K562 (cell line): ENCODE data around the gene CABLES1. TPM values are rescaled to one million over a fixed set of nuclear protein-coding genes. Genes with fewer than 3 reads are reported as not detected.
"Not testable (repeated sequence)": the region's sequence is repeated elsewhere in the genome, so short reads cannot be mapped to it uniquely, and the experiment has no call there.

ENCODE experiments used
- ATAC-seq: fragments of 200-7000 bp; cut with Tn5 transposase; 3 replicates; pipeline ENCODE4 v1.9.1; 2020; ENCODE audit warnings: moderate library complexity
- BruUV-seq: library from RNA; stranded (reverse); fragments of 400-500 nt; replicated peaks from 2 replicates; lab custom pipeline; 2021; lab: Mats Ljungman, UMichigan
- CTCF ChIA-PET: fragments of 300-600 bp; formaldehyde crosslinking; extraction: SDS; loops from one replicate; lab custom pipeline; 2021; ENCODE audit warnings: low intra/inter-chr PET ratio; lab: Yijun Ruan, JAX
- POLR2A ChIA-PET: fragments of 300-600, 350-650 bp; sonication (Branson Sonifier 250); formaldehyde crosslinking; extraction: SDS; loops from one replicate; lab custom pipeline; 2021; ENCODE audit warnings: antibody characterized with exemption, inconsistent platforms; lab: Yijun Ruan, JAX
- DNase-seq, 4 experiments: peaks; one replicate each; pipeline versions ENCODE4 v3.0.0 to v3.0.0-alpha.2; 2011 to 2018; ENCODE audit warnings: low spot score in 3 of 4, mixed read lengths in 3 of 4; ENCODE audit errors: extremely low read depth in 1 of 4
- FAIRE-seq: peaks from 2 replicates; lab custom pipeline; 2011; peaks lifted over from hg19 to GRCh38; lab: Jason Lieb, UNC
- H2AFZ ChIP-seq: 2 replicates; pipeline ENCODE4 v1.6.0; 2011; ENCODE audit warnings: low read depth, low read length, control low read depth, inconsistent platforms
- H3K27ac ChIP-seq: fragments of 200-600 bp; 3 replicates; pipeline ENCODE4 v1.8.0; 2011; ENCODE audit warnings: low read depth, mild to moderate bottlenecking, control low read depth, inconsistent platforms, low read length, moderate library complexity, mixed read lengths; ENCODE audit errors: extremely low read depth
- H3K27me3 ChIP-seq, 2 experiments: fragments of 300-600 bp in 1 of 2; 2 replicates in 1 of 2; 3 replicates in 1 of 2; pipeline versions ENCODE4 v1.6.0 to v1.8.0; 2011; ENCODE audit warnings: inconsistent platforms in 2 of 2, low read length in 2 of 2, mild to moderate bottlenecking in 1 of 2, mixed read lengths in 1 of 2, moderate library complexity in 1 of 2; ENCODE audit not compliant: control insufficient read depth in 2 of 2, insufficient read depth in 2 of 2
- H3K36me3 ChIP-seq: fragments of 300-600 bp; 3 replicates; pipeline ENCODE4 v1.8.0; 2011; ENCODE audit warnings: mild to moderate bottlenecking, low read length, inconsistent platforms; ENCODE audit not compliant: control insufficient read depth, insufficient read depth
- H3K4me1 ChIP-seq, 2 experiments: fragments of 200-600 bp in 1 of 2; replicated peaks in 1 of 2; 2 replicates in 1 of 2; 3 replicates in 1 of 2; pipeline versions ENCODE4 v1.5.1 to v1.8.0; 2011; ENCODE audit warnings: inconsistent platforms in 2 of 2, low read length in 2 of 2, mild to moderate bottlenecking in 1 of 2, mixed read lengths in 1 of 2, moderate library complexity in 1 of 2; ENCODE audit not compliant: control insufficient read depth in 2 of 2, insufficient read depth in 2 of 2
- H3K4me2 ChIP-seq: 2 replicates; pipeline ENCODE4 v1.6.1; 2011; ENCODE audit warnings: low read length, control low read depth, inconsistent platforms, mixed read lengths; ENCODE audit not compliant: insufficient read depth
- H3K4me3 ChIP-seq: fragments of 200-600 bp; sonication (generic), shearing (Covaris generic); 2 replicates; pipeline ENCODE4 v1.5.1; 2016; ENCODE audit warnings: control low read depth, inconsistent platforms
- H3K79me2 ChIP-seq: fragments of 200-600 bp; 3 replicates; pipeline ENCODE4 v1.8.0; 2011; ENCODE audit warnings: low read length, inconsistent platforms; ENCODE audit not compliant: control insufficient read depth, insufficient read depth
- H3K9ac ChIP-seq, 2 experiments: 2 replicates each; pipeline versions ENCODE4 v1.6.0 to v1.6.1; 2011; ENCODE audit warnings: low read depth in 2 of 2, low read length in 2 of 2, control low read depth in 1 of 2, inconsistent platforms in 1 of 2, mild to moderate bottlenecking in 1 of 2, mixed read lengths in 1 of 2; ENCODE audit not compliant: insufficient read depth in 1 of 2
- H3K9me1 ChIP-seq: one replicate; pipeline ENCODE4 v1.6.0; 2011; ENCODE audit warnings: inconsistent platforms, mild to moderate bottlenecking, low read length, moderate library complexity; ENCODE audit not compliant: control insufficient read depth, insufficient read depth
- H3K9me3 ChIP-seq: replicated peaks from 2 replicates; pipeline ENCODE4 v1.5.1; 2011; ENCODE audit warnings: low read depth, low read length, inconsistent platforms; ENCODE audit not compliant: control insufficient read depth, insufficient read depth
- H4K20me1 ChIP-seq: replicated peaks from 2 replicates; pipeline ENCODE4 v1.6.1; 2011; ENCODE audit warnings: low read length, inconsistent platforms, mixed read lengths; ENCODE audit not compliant: control insufficient read depth, insufficient read depth
- CEBPB ChIP-seq: fragments of 450-650 bp; IDR thresholded peaks from 2 replicates; pipeline ENCODE4 v1.6.1; 2016; ENCODE audit warnings: missing genetic modification characterization, missing compliant biosample characterization
- CEBPG ChIP-seq, 3 experiments: fragments of 200-800 bp in 1 of 3; sonication (Bioruptor generic) in 1 of 3; sonication (generic) in 1 of 3; formaldehyde crosslinking in 1 of 3; IDR thresholded peaks in 2 of 3; conservative IDR thresholded peaks in 1 of 3; 2 replicates each; pipeline versions ENCODE4 v1.6.1 to v1.8.0; 2016 to 2022; ENCODE audit warnings: missing compliant biosample characterization in 2 of 3, missing genetic modification characterization in 2 of 3, mild to moderate bottlenecking in 1 of 3, missing genetic modification reagents in 1 of 3
- GTF2E2 ChIP-seq: fragments of 200-800 bp; sonication (Bioruptor generic); IDR thresholded peaks from 2 replicates; pipeline ENCODE4 v1.6.1; 2016; ENCODE audit warnings: missing genetic modification characterization, missing compliant biosample characterization
- ZNF121 ChIP-seq: sonication (generic); formaldehyde crosslinking; conservative IDR thresholded peaks from 2 replicates; pipeline ENCODE4 v1.8.0; 2022; ENCODE audit warnings: missing genetic modification reagents
- ZNF217 ChIP-seq: sonication (generic); formaldehyde crosslinking; IDR thresholded peaks from 2 replicates; pipeline ENCODE4 v1.8.0; 2022; ENCODE audit warnings: mild to moderate bottlenecking, missing genetic modification reagents
- WGBS: fragments of 100-300 bp; shearing (Covaris generic); methylation state at CpG from one replicate; pipeline ENCODE4 v1.1.6; 2016; ENCODE audit warnings: low coverage, mixed read lengths; ENCODE audit not compliant: insufficient coverage; ENCODE audit errors: missing lambda C conversion rate; 5-methylcytosine and 5-hydroxymethylcytosine counted together
- in situ Hi-C: fragments of 300-500 bp; cut with MboI; formaldehyde crosslinking; loops from 4 replicates; pipeline ENCODE4 v1.15.0; 2018; ENCODE audit warnings: inconsistent platforms, mixed read lengths
- intact Hi-C: fragments of 100-400 bp; cut with micrococcal nuclease; formaldehyde crosslinking; loops from 2 replicates; pipeline ENCODE4 v1.14.2; 2022
- polyA plus RNA-seq, 8 experiments: library from polyadenylated mRNA; depleted of rRNA in 4 of 8; stranded (reverse) in 5 of 8; unstranded in 3 of 8; fragments of >200 nt; fragmentation: Nextera tagmentation in 2 of 8; fragmentation: Illumina TruSeq in 1 of 8; extraction: Ambion mirVana in 2 of 8; extraction: Trizol in 1 of 8; gene quantifications; 2 replicates each; pipeline versions ENCODE4 v1.2.1 to v1.2.3, GENCODE V29; 2011 to 2014; ENCODE audit warnings: inconsistent platforms in 1 of 8, missing spikeins in 1 of 8
- total RNA-seq, 7 experiments: library from RNA; depleted of rRNA in 6 of 7; stranded (reverse); fragments of >200 nt in 6 of 7; fragmentation: Illumina TruSeq in 2 of 7; extraction: Trizol in 2 of 7; gene quantifications; 2 replicates each; pipeline versions ENCODE4 v1.2.1 to v1.2.3, GENCODE V29; 2011 to 2021; ENCODE audit warnings: low replicate concordance in 1 of 7
- TF ChIP-seq, protein P1 (sequence below): fragments of 250-450 bp; sonication (Bioruptor Pico); IDR thresholded peaks from 2 replicates; pipeline ENCODE4 v1.8.0; 2022; ENCODE audit warnings: inconsistent platforms, mild to moderate bottlenecking, moderate library complexity, borderline replicate concordance
- TF ChIP-seq, protein P2 (sequence below), 2 experiments: fragments of 450-650 bp in 1 of 2; sonication (generic) in 1 of 2; formaldehyde crosslinking in 1 of 2; IDR thresholded peaks in 1 of 2; conservative IDR thresholded peaks in 1 of 2; 2 replicates each; pipeline versions ENCODE4 v1.6.1 to v1.8.1; 2016 to 2023; ENCODE audit warnings: mild to moderate bottlenecking in 2 of 2, moderate library complexity in 2 of 2, inconsistent platforms in 1 of 2, missing genetic modification reagents in 1 of 2

Gene CABLES1
- total and polyA plus RNA-seq, 9 of the 15 experiments (the other 6 are each of a cell fraction or from before 2014, with no cell fraction given), result 0.04 to 0.10 (median 0.06) TPM; not detected in 3

DNA sequence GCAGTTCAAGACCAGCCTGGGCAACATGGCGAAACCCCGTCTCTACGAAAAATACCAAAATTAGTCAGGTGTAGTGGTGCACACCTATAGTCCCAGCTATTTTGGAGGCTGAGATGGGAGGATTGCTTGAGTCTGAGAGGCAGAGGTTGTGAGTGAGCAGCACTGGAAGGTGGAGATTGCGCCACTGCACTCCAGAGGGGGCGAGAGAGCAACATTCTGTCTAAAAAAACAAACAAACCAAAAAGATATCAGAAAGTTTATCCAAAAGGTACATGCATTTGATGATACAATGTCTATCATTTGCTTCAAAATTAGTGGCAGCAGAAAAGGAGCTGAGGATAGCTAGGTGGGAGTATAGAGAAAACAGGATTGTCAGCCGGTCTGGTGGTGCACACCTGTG, 39.8 kb upstream of the CABLES1 start (continued):
- TF ChIP-seq ZNF217 (CRISPR knock-in tag) (no peak), GTF2E2 (tag) (no peak)
- TF ChIP-seq, protein P1, sequence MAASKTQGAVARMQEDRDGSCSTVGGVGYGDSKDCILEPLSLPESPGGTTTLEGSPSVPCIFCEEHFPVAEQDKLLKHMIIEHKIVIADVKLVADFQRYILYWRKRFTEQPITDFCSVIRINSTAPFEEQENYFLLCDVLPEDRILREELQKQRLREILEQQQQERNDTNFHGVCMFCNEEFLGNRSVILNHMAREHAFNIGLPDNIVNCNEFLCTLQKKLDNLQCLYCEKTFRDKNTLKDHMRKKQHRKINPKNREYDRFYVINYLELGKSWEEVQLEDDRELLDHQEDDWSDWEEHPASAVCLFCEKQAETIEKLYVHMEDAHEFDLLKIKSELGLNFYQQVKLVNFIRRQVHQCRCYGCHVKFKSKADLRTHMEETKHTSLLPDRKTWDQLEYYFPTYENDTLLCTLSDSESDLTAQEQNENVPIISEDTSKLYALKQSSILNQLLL, result no peak

DNA sequence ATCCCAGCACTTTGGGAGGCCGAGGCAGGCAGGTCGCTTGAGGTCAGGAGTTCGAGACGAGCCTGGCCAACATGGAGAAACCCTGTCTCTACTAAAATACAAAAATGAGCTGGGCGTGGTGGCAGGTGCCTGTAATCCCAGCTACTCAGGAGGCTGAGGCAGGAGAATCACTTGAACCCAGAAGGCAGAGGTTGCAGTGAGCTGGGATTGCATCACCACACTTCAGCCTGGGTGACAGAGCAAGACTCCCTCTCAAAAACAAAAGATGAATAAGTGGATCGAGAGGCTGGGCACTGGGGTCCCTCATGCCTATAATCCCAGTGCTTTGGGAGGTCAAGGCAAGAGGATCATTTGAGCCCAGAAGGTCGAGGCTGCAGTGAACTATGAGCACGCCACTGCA, 38.3 kb upstream of the CABLES1 start:
- DNase-seq; in situ Hi-C loops; H3K4me3 ChIP-seq; ATAC-seq; H3K36me3 ChIP-seq; CTCF ChIA-PET; intact Hi-C loops; H3K9ac ChIP-seq; POLR2A ChIA-PET; H3K9me1 ChIP-seq; H3K4me1 ChIP-seq; H3K27ac ChIP-seq; FAIRE-seq; H2AFZ ChIP-seq; H3K79me2 ChIP-seq; H4K20me1 ChIP-seq; H3K4me2 ChIP-seq; H3K9me3 ChIP-seq; BruUV-seq; TF ChIP-seq CEBPG (tag; conservative IDR thresholded peaks at IDR 0.05 in 1 of 2, IDR thresholded peaks at IDR 0.05 in 1 of 2): not testable (repeated sequence)
- 0% methylated on average over 8 of the region's 8 CpGs for WGBS
- H3K27me3 ChIP-seq, result peaks cover 27 to 44% of the 10 kb centered on the region in 2 experiments; a peak in 4 of 5 replicates
- TF ChIP-seq ZNF121 (peak; percentile 19; the same call in 1 of the 2 replicates), CEBPB (tag) (peak; percentile 44; the same call in 1 of the 2 replicates), CEBPG (CRISPR knock-in tag; IDR thresholded peaks at IDR 0.05) (peak; percentile 53; the same call in 1 of the 2 replicates)
- TF ChIP-seq, protein P2, sequence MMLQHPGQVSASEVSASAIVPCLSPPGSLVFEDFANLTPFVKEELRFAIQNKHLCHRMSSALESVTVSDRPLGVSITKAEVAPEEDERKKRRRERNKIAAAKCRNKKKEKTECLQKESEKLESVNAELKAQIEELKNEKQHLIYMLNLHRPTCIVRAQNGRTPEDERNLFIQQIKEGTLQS (IDR thresholded peaks at IDR 0.05), result peak; percentile 57; the same call in 1 of the 2 replicates
- TF ChIP-seq, protein P2 (CRISPR knock-in tag; conservative IDR thresholded peaks at IDR 0.05), result not testable (repeated sequence)
